GM23338 (cell line): ENCODE results near the gene CST3. TPM values are rescaled to one million over a fixed set of nuclear protein-coding genes. Genes with fewer than 3 reads are reported as not detected.

Experiments
- ATAC-seq: fragments of 200-7000 bp; cut with Tn5 transposase; 3 replicates; pipeline ENCODE4 v1.9.1; 2020
- DNase-seq: peaks from one replicate; pipeline ENCODE4 v3.0.0-alpha.2; 2015; ENCODE audit warnings: low spot score
- H2AFZ ChIP-seq: fragments of 200-600 bp; sonication (generic); 2 replicates; pipeline ENCODE4 v1.8.0; 2016; ENCODE audit warnings: antibody characterized with exemption, mild to moderate bottlenecking, moderate library complexity
- H3F3A ChIP-seq: fragments of 200-600 bp; sonication (generic); replicated peaks from 2 replicates; pipeline ENCODE4 v1.8.0; 2017; ENCODE audit warnings: antibody characterized with exemption, mixed run types, low read depth
- H3K27ac ChIP-seq: fragments of 200-600 bp; sonication (generic); 2 replicates; pipeline ENCODE4 v1.6.1; 2016; ENCODE audit warnings: low read depth
- H3K27me3 ChIP-seq: fragments of 200-600 bp; sonication (generic); 2 replicates; pipeline ENCODE4 v1.8.0; 2016; ENCODE audit warnings: mild to moderate bottlenecking, mixed run types, moderate library complexity; ENCODE audit not compliant: insufficient read depth
- H3K36me3 ChIP-seq: fragments of 200-600 bp; sonication (generic); 2 replicates; pipeline ENCODE4 v1.8.0; 2016; ENCODE audit warnings: mild to moderate bottlenecking; ENCODE audit not compliant: insufficient read depth
- H3K4me1 ChIP-seq: fragments of 200-600 bp; sonication (generic); 2 replicates; pipeline ENCODE4 v1.8.0; 2016; ENCODE audit warnings: mild to moderate bottlenecking, moderate library complexity; ENCODE audit not compliant: insufficient read depth
- H3K4me2 ChIP-seq: fragments of 200-600 bp; sonication (generic); 2 replicates; pipeline ENCODE4 v1.7.1; 2017; ENCODE audit warnings: mixed run types
- H3K4me3 ChIP-seq: fragments of 200-600 bp; sonication (generic); 2 replicates; pipeline ENCODE4 v1.6.1; 2016; ENCODE audit warnings: mixed run types
- H3K79me2 ChIP-seq: fragments of 200-600 bp; sonication (generic); replicated peaks from 2 replicates; pipeline ENCODE4 v1.8.0; 2017; ENCODE audit warnings: mild to moderate bottlenecking; ENCODE audit not compliant: insufficient read depth
- H3K9me2 ChIP-seq: fragments of 200-600 bp; sonication (generic); 2 replicates; pipeline ENCODE4 v1.8.0; 2017; ENCODE audit not compliant: insufficient read depth
- H4K20me1 ChIP-seq: fragments of 200-600 bp; sonication (generic); replicated peaks from 2 replicates; pipeline ENCODE4 v1.8.0; 2017; ENCODE audit warnings: mild to moderate bottlenecking; ENCODE audit not compliant: insufficient read depth
- H3K27ac Mint-ChIP-seq: 2 replicates; pipeline ENCODE4 v1.8.0; 2020; ENCODE audit warnings: inconsistent platforms, mild to moderate bottlenecking, moderate library complexity, mixed read lengths
- H3K27me3 Mint-ChIP-seq: 3 replicates; pipeline ENCODE4 v1.8.0; 2022; ENCODE audit warnings: low read depth, mild to moderate bottlenecking, moderate library complexity, mixed read lengths, inconsistent platforms; ENCODE audit not compliant: insufficient read depth, poor library complexity
- H3K36me3 Mint-ChIP-seq: 3 replicates; pipeline ENCODE4 v1.8.0; 2021; ENCODE audit warnings: low read depth, mild to moderate bottlenecking, inconsistent platforms, moderate library complexity, mixed read lengths
- H3K4me1 Mint-ChIP-seq: 3 replicates; pipeline ENCODE4 v1.8.0; 2020; ENCODE audit warnings: mild to moderate bottlenecking, inconsistent platforms, mixed read lengths
- H3K4me3 Mint-ChIP-seq: 3 replicates; pipeline ENCODE4 v1.8.0; 2021; ENCODE audit warnings: moderate library complexity, mild to moderate bottlenecking, inconsistent platforms, mixed read lengths
- H3K9me3 Mint-ChIP-seq: 3 replicates; pipeline ENCODE4 v1.8.0; 2020; ENCODE audit warnings: moderate library complexity, mild to moderate bottlenecking, inconsistent platforms, mixed read lengths
- CREB1 ChIP-seq: fragments of 250-450 bp; sonication (Bioruptor Pico); IDR thresholded peaks from 2 replicates; pipeline ENCODE4 v1.5.0; 2020; ENCODE audit warnings: low read depth, mild to moderate bottlenecking, moderate library complexity
- EZH2 ChIP-seq: fragments of 200-600 bp; sonication (generic); IDR thresholded peaks from one replicate; pipeline ENCODE4 v1.8.0; 2017; ENCODE audit warnings: antibody characterized with exemption, mild to moderate bottlenecking, low read depth; ENCODE audit not compliant: unreplicated experiment
- EZH2phosphoT487 ChIP-seq: fragments of 200-600 bp; sonication (generic); IDR thresholded peaks from one replicate; pipeline ENCODE4 v1.8.1; 2018; ENCODE audit warnings: antibody characterized with exemption; ENCODE audit not compliant: unreplicated experiment
- STAT1 ChIP-seq: IDR thresholded peaks from one replicate; pipeline ENCODE4 v1.6.1; 2016; ENCODE audit warnings: antibody characterized with exemption; ENCODE audit not compliant: unreplicated experiment
- ZNF331 ChIP-seq: fragments of 250-450 bp; sonication (Bioruptor Pico); IDR thresholded peaks from 2 replicates; pipeline ENCODE4 v1.5.0; 2020; ENCODE audit warnings: low read depth, mild to moderate bottlenecking, moderate library complexity
- polyA plus RNA-seq: library from polyadenylated mRNA; unstranded; fragments of >200 nt; fragmentation: Nextera tagmentation; extraction: Ambion mirVana; gene quantifications from 2 replicates; pipeline ENCODE4 v1.2.1, GENCODE V29; 2016
- total RNA-seq: library from RNA; depleted of rRNA; stranded (reverse); fragments of >200 nt; shearing (Covaris generic); gene quantifications from 2 replicates; pipeline ENCODE4 v1.2.3, GENCODE V29; 2014
- TF ChIP-seq, protein P1 (sequence below), 2 experiments: fragments of 200-600 bp in 1 of 2; sonication (generic) in 1 of 2; conservative IDR thresholded peaks; 2 replicates each; pipeline versions ENCODE4 v1.5.1 to v1.6.1; 2016 to 2017; ENCODE audit warnings: antibody characterized with exemption in 2 of 2, low read depth in 2 of 2, mild to moderate bottlenecking in 2 of 2, moderate library complexity in 1 of 2
- TF ChIP-seq, protein P2 (sequence below): fragments of 250-450 bp; sonication (Bioruptor Pico); IDR thresholded peaks from 2 replicates; pipeline ENCODE4 v1.5.0; 2020; ENCODE audit warnings: mild to moderate bottlenecking, moderate library complexity

CST3 gene
- total and polyA plus RNA-seq, 2 experiments from 2014 or later = 51.8 to 71.5 TPM

DNA sequence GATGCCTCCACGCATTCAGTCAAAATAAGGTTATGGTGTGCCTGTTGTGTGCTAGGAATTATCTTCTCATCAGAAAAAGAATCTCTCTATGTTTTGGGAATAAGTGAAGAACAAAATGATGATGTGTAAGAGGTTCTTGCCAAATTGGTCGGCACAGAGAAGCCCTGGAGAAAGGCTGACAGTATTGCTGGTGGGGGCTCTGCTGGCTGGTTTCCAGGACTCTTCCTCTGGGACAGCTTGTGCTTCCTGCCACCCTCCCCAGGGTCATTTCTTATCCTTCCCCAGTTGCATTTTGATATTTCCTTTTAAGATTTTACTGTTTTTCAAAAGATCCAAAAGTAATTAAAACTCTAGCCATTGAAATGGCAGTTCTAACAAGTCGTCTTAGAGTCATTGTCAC lies 28.9 kb upstream of the CST3 start:
- no peak overlapping the region for H3K27ac Mint-ChIP-seq
- no peak overlapping the region for H3K27ac ChIP-seq
- no peak overlapping the region for H2AFZ ChIP-seq
- no peaks in the 10 kb centered on the region for H3K36me3 ChIP-seq
- H3K4me3 Mint-ChIP-seq = no peak overlapping the region
- no peaks in the 10 kb centered on the region for H3F3A ChIP-seq
- no peak for ATAC-seq
- no peaks in the 10 kb centered on the region for H3K79me2 ChIP-seq
- H3K27me3 Mint-ChIP-seq = peaks cover 9% of the 10 kb centered on the region
- no peaks in the 10 kb centered on the region for H3K4me1 Mint-ChIP-seq
- no peaks in the 10 kb centered on the region for H3K9me3 Mint-ChIP-seq
- 0 out of 2 replicates have a peak, but pooled peaks cover 3% of the 10 kb centered on the region for H3K9me2 ChIP-seq
- H3K4me1 ChIP-seq = no peaks in the 10 kb centered on the region
- H3K36me3 Mint-ChIP-seq = no peaks in the 10 kb centered on the region
- no peaks in the 10 kb centered on the region for H3K27me3 ChIP-seq
- H4K20me1 ChIP-seq = no peaks in the 10 kb centered on the region
- no peak for DNase-seq
- TF ChIP-seq ZNF331 (CRISPR knock-in tag) (no peak), EZH2 (no peak), STAT1 (no peak), EZH2phosphoT487 (no peak), CREB1 (no peak)
- TF ChIP-seq, protein P1, sequence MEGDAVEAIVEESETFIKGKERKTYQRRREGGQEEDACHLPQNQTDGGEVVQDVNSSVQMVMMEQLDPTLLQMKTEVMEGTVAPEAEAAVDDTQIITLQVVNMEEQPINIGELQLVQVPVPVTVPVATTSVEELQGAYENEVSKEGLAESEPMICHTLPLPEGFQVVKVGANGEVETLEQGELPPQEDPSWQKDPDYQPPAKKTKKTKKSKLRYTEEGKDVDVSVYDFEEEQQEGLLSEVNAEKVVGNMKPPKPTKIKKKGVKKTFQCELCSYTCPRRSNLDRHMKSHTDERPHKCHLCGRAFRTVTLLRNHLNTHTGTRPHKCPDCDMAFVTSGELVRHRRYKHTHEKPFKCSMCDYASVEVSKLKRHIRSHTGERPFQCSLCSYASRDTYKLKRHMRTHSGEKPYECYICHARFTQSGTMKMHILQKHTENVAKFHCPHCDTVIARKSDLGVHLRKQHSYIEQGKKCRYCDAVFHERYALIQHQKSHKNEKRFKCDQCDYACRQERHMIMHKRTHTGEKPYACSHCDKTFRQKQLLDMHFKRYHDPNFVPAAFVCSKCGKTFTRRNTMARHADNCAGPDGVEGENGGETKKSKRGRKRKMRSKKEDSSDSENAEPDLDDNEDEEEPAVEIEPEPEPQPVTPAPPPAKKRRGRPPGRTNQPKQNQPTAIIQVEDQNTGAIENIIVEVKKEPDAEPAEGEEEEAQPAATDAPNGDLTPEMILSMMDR (conservative IDR thresholded peaks at IDR 0.05; ENCODE audit: low read depth in 2 of 2) = no peak
- TF ChIP-seq, protein P2, sequence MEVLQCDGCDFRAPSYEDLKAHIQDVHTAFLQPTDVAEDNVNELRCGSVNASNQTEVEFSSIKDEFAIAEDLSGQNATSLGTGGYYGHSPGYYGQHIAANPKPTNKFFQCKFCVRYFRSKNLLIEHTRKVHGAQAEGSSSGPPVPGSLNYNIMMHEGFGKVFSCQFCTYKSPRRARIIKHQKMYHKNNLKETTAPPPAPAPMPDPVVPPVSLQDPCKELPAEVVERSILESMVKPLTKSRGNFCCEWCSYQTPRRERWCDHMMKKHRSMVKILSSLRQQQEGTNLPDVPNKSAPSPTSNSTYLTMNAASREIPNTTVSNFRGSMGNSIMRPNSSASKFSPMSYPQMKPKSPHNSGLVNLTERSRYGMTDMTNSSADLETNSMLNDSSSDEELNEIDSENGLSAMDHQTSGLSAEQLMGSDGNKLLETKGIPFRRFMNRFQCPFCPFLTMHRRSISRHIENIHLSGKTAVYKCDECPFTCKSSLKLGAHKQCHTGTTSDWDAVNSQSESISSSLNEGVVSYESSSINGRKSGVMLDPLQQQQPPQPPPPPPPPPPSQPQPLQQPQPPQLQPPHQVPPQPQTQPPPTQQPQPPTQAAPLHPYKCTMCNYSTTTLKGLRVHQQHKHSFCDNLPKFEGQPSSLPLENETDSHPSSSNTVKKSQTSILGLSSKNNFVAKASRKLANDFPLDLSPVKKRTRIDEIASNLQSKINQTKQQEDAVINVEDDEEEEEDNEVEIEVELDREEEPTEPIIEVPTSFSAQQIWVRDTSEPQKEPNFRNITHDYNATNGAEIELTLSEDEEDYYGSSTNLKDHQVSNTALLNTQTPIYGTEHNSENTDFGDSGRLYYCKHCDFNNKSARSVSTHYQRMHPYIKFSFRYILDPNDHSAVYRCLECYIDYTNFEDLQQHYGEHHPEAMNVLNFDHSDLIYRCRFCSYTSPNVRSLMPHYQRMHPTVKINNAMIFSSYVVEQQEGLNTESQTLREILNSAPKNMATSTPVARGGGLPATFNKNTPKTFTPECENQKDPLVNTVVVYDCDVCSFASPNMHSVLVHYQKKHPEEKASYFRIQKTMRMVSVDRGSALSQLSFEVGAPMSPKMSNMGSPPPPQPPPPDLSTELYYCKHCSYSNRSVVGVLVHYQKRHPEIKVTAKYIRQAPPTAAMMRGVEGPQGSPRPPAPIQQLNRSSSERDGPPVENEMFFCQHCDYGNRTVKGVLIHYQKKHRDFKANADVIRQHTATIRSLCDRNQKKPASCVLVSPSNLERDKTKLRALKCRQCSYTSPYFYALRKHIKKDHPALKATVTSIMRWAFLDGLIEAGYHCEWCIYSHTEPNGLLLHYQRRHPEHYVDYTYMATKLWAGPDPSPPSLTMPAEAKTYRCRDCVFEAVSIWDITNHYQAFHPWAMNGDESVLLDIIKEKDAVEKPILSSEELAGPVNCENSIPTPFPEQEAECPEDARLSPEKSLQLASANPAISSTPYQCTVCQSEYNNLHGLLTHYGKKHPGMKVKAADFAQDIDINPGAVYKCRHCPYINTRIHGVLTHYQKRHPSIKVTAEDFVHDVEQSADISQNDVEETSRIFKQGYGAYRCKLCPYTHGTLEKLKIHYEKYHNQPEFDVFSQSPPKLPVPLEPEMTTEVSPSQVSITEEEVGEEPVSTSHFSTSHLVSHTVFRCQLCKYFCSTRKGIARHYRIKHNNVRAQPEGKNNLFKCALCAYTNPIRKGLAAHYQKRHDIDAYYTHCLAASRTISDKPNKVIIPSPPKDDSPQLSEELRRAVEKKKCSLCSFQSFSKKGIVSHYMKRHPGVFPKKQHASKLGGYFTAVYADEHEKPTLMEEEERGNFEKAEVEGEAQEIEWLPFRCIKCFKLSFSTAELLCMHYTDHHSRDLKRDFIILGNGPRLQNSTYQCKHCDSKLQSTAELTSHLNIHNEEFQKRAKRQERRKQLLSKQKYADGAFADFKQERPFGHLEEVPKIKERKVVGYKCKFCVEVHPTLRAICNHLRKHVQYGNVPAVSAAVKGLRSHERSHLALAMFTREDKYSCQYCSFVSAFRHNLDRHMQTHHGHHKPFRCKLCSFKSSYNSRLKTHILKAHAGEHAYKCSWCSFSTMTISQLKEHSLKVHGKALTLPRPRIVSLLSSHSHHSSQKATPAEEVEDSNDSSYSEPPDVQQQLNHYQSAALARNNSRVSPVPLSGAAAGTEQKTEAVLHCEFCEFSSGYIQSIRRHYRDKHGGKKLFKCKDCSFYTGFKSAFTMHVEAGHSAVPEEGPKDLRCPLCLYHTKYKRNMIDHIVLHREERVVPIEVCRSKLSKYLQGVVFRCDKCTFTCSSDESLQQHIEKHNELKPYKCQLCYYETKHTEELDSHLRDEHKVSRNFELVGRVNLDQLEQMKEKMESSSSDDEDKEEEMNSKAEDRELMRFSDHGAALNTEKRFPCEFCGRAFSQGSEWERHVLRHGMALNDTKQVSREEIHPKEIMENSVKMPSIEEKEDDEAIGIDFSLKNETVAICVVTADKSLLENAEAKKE = no peak
- H3K4me2 ChIP-seq = no peak overlapping the region
- H3K4me3 ChIP-seq = no peak overlapping the region
